GM19193 (cell line): ENCODE measurements around the gene ZNF410.

Experiments
- POLR2A ChIP-seq: IDR thresholded peaks from 4 replicates; pipeline ENCODE4 v1.6.1; 2011; ENCODE audit not compliant: insufficient read depth, insufficient read length; ENCODE audit errors: extremely low read depth

Gene ZNF410

GRCh38 chr14:73879027-73879426, 7.6 kb upstream of the ZNF410 start:
- no peak for TF ChIP-seq POLR2A

- no peak for TF ChIP-seq POLR2A
Measured at GRCh38 chr14:73884438-73885190, 2.0 kb upstream of the ZNF410 start.

- TF ChIP-seq POLR2A = no peak
Measured at GRCh38 chr14:73887318-73887616, 608 bp downstream of the ZNF410 start.

- TF ChIP-seq POLR2A = no peak
Measured at GRCh38 chr14:73887694-73888459, 1.2 kb downstream of the ZNF410 start.

GRCh38 chr14:73888460-73888725, 1.7 kb downstream of the ZNF410 start:
- no peak for TF ChIP-seq POLR2A

GRCh38 chr14:73888971-73889370, 2.3 kb downstream of the ZNF410 start:
- TF ChIP-seq POLR2A = no peak

GRCh38 chr14:73889376-73889775, 2.7 kb downstream of the ZNF410 start:
- TF ChIP-seq POLR2A = no peak

- no peak for TF ChIP-seq POLR2A
Measured at GRCh38 chr14:73895939-73896338, 9.3 kb downstream of the ZNF410 start.

GRCh38 chr14:73896521-73896920, 9.9 kb downstream of the ZNF410 start:
- no peak for TF ChIP-seq POLR2A

GRCh38 chr14:73903028-73903427, 16.4 kb downstream of the ZNF410 start:
- TF ChIP-seq POLR2A = no peak

GRCh38 chr14:73909681-73910080, 23.0 kb downstream of the ZNF410 start:
- TF ChIP-seq POLR2A = no peak

- TF ChIP-seq POLR2A = no peak
Measured at GRCh38 chr14:73913256-73913655, 26.6 kb downstream of the ZNF410 start.

GRCh38 chr14:73916324-73916723, 29.7 kb downstream of the ZNF410 start:
- no peak for TF ChIP-seq POLR2A

- no peak for TF ChIP-seq POLR2A
Measured at GRCh38 chr14:73924337-73924736, 37.7 kb downstream of the ZNF410 start.

GRCh38 chr14:73935666-73936065, 49.0 kb downstream of the ZNF410 start:
- no peak for TF ChIP-seq POLR2A

- TF ChIP-seq POLR2A = no peak
Measured at GRCh38 chr14:73936548-73936947, 49.9 kb downstream of the ZNF410 start.
